Ascending aorta (tissue), 2 donors: ENCODE measurements around the gene PTGFRN. TPM values are rescaled to one million over a fixed set of nuclear protein-coding genes. Genes with fewer than 3 reads are reported as not detected.

ENCODE experiments used
- DNase-seq, 2 donors: peaks; one replicate each; pipeline ENCODE4 v3.0.0-alpha.2; 2019; ENCODE audit warnings: low spot score in 2 of 2
- H3K27ac ChIP-seq, 2 donors: fragments of 200-600 bp; sonication (generic); one replicate each; pipeline ENCODE4 v1.5.1; 2016 to 2017; ENCODE audit warnings: mild to moderate bottlenecking in 1 of 2
- H3K27me3 ChIP-seq: fragments of 200-600 bp; sonication (generic); one replicate; pipeline ENCODE4 v1.5.1; 2017
- H3K36me3 ChIP-seq, 2 donors: fragments of 200-600 bp; sonication (generic); one replicate each; pipeline ENCODE4 v1.5.1; 2016
- H3K4me1 ChIP-seq, 2 donors: fragments of 200-600 bp; sonication (generic); one replicate each; pipeline ENCODE4 v1.5.1; 2016 to 2017; ENCODE audit warnings: mild to moderate bottlenecking in 1 of 2
- H3K4me3 ChIP-seq, 2 donors: fragments of 200-600 bp; sonication (generic); one replicate each; pipeline ENCODE4 v1.5.1; 2016 to 2017; ENCODE audit warnings: mild to moderate bottlenecking in 1 of 2
- H3K9me3 ChIP-seq, 2 donors: fragments of 200-600 bp; sonication (generic); one replicate each; pipeline ENCODE4 v1.5.1; 2016
- CTCF ChIP-seq, 3 experiments: fragments of 200-600 bp in 2 of 3; fragments of 450-650 bp in 1 of 3; sonication (generic) in 2 of 3; IDR thresholded peaks; one replicate each; pipeline ENCODE4 v1.5.1; 2016 to 2019; ENCODE audit warnings: antibody characterized with exemption in 3 of 3, mild to moderate bottlenecking in 1 of 3, moderate library complexity in 1 of 3
- intact Hi-C: fragments of 100-400 bp; cut with DNase I; formaldehyde crosslinking; loops from one replicate; pipeline ENCODE4 v1.15.1; 2023
- total RNA-seq: library from RNA; depleted of rRNA; stranded (reverse); fragments of >200 nt; gene quantifications from one replicate; pipeline ENCODE4 v1.1.0, GENCODE V29; 2016

Gene PTGFRN
- total RNA-seq, 1 donor from 2014 or later: 11.2 TPM

- intact Hi-C loops: loop anchor here (5.0 kb wide), 1 partner anchor 73 kb away; no protein-coding TSS in a partner anchor
- Histone ChIP-seq H3K4me3 (no peak overlapping the region), H3K27ac (no peak overlapping the region), H3K36me3 (no peaks in the 10 kb centered on the region), H3K4me1 (peaks cover 0 to 10% of the 10 kb centered on the region in 2 donors), H3K9me3 (no peaks in the 10 kb centered on the region), H3K27me3 (no peaks in the 10 kb centered on the region)
- TF ChIP-seq CTCF (IDR thresholded peaks at IDR 0.05): no peak
- peak in 1 of 2 donors; percentile 5 for DNase-seq
These were observed 4.2 kb downstream of the PTGFRN start for GRCh38 chr1:116913941-116914340.

- H3K4me3 ChIP-seq: peak overlapping the region in 1 of 2 donors; percentile 33
- no peak for TF ChIP-seq CTCF (IDR thresholded peaks at IDR 0.05)
- no peaks in the 10 kb centered on the region for H3K27me3 ChIP-seq
- H3K27ac ChIP-seq: no peak overlapping the region
- H3K4me1 ChIP-seq: peaks cover 0 to 10% of the 10 kb centered on the region in 2 donors
- H3K36me3 ChIP-seq: no peaks in the 10 kb centered on the region
- intact Hi-C loops: loop anchor here (5.0 kb wide), 1 partner anchor 73 kb away; no protein-coding TSS in a partner anchor
- peak in 1 of 2 donors; percentile 1 for DNase-seq
- no peaks in the 10 kb centered on the region for H3K9me3 ChIP-seq
These were observed 5.0 kb downstream of the PTGFRN start for GRCh38 chr1:116914667-116915066.

DNA sequence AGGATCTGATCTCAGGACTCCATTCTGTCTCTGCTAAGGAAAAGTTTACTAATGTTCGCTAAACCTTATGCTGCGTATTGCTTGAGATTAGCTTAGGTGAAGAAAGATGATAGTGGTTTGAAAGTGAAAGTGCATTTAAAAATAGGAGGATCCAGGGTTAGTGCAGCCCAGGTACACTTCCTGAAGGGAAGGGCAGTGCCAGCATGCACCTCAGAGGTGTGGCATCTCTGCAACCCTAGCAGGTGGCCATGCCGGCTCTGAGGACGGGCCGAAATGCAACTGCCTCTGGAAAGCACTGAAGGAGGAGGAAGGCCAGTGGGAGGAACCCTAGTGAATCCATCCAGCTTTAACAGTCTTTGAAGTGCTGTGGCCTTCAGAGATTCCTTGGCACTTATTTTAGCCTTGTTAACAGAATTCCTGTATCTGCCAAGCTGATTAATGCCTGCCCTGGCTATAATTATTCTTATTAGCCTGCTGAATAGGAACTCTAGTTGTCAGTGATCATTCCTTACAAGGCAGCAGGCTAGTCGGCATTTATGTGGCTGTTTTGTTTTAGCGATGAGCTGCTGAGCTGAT is 5.5 kb downstream of the PTGFRN start:
- Histone ChIP-seq H3K27me3 (no peaks in the 10 kb centered on the region), H3K27ac (no peak overlapping the region), H3K4me3 (peak overlapping the region; percentile 33 to 41), H3K36me3 (no peaks in the 10 kb centered on the region), H3K4me1 (peaks cover 0 to 10% of the 10 kb centered on the region in 2 donors), H3K9me3 (no peaks in the 10 kb centered on the region)
- peak in 1 of 2 donors; percentile 31 for DNase-seq
- TF ChIP-seq CTCF (IDR thresholded peaks at IDR 0.05): no peak
- intact Hi-C loops: no loop called here

DNA sequence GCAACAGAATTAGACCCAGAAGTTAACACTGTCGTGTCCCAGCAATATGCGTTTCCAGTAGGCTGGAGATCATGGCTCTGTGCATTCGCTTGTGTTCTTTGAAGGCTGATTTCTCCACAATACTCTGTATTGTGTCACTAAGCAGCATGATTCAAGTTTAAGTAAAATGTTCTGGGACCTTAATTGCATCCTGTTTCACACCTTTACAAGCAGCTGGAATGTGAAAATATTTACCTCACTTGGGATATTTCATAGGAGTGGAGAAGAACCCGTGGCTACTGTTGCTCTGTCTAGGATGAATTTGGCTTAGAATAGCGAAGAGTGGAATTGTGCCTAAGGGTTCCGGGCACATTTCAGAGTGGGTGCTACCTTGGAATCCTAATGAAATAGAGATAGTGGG is 6.3 kb downstream of the PTGFRN start:
- Histone ChIP-seq H3K4me3 (no peak overlapping the region), H3K36me3 (no peaks in the 10 kb centered on the region), H3K27ac (no peak overlapping the region), H3K27me3 (no peaks in the 10 kb centered on the region), H3K4me1 (peaks cover 0 to 8% of the 10 kb centered on the region in 2 donors), H3K9me3 (no peaks in the 10 kb centered on the region)
- no peak for TF ChIP-seq CTCF (IDR thresholded peaks at IDR 0.05)
- peak in 1 of 2 donors; percentile 3 for DNase-seq
- intact Hi-C loops: no loop called here

DNA sequence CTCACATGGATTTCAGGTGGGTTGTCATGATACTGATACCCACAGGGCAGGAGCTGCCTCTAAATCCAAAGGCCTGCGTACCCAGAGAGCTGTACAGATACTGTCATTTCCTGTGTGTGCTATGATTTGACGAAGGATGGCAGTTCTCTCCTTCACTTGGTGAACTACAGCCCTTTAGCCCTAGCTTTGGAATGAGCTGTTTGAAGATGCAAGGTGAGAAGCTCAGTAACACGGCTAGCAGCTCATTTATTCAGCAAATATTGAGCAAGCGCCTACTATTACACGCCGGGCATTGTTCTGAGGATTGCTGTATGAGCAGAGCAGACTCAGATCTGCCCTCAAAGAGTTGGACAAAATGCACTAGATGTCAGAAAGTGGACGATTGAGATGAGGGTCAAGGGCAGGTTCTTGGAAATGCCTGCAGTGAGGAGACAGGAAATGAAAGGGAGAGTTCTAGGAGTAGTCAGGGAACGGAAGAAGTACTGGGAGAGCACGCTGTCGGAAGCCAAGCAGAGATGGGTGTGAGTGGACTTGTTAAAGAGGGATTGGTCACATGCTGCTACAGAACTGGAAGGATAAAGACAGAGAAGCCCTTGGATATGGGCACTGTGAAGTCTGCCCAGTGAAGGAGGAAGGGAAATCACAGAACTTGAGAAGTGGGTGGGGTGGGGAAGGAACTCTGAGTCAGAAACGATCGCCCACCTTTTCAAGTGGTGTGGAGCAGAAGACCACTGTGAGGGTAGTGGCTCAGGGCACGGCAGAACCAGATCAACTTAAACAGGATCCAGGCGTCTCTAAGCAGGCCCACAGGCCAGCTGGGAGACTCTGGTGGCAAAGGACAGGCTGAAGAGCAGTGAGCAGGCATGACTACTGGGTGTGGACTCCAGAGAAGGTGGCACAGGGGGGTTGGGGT is 7.1 kb downstream of the PTGFRN start:
- Histone ChIP-seq H3K27me3 (no peaks in the 10 kb centered on the region), H3K4me3 (no peak overlapping the region), H3K36me3 (no peaks in the 10 kb centered on the region), H3K9me3 (no peaks in the 10 kb centered on the region), H3K27ac (no peak overlapping the region), H3K4me1 (peaks cover 0 to 4% of the 10 kb centered on the region in 2 donors)
- DNase-seq: peak in 1 of 2 donors; percentile 33
- TF ChIP-seq CTCF (IDR thresholded peaks at IDR 0.05): no peak
- intact Hi-C loops: no loop called here
